GM21717 (cell line): ENCODE measurements around the gene COL6A2.
"Not testable (repeated sequence)": the region's sequence is repeated elsewhere in the genome, so short reads cannot be mapped to it uniquely, and the experiment has no call there.

ENCODE experiments used
- ATAC-seq: cut with Tn5 transposase; IDR thresholded peaks from one replicate; pipeline ENCODE4 v1.9.1; 2021; ENCODE audit warnings: mild to moderate bottlenecking, moderate library complexity; ENCODE audit not compliant: unreplicated experiment

COL6A2 gene

GRCh38 chr21:46139686-46140085 is 41.8 kb downstream of the COL6A2 start:
- no peak for ATAC-seq

GRCh38 chr21:46140352-46141003 is 42.6 kb downstream of the COL6A2 start:
- not testable (repeated sequence) for ATAC-seq

- no peak for ATAC-seq
Measured at GRCh38 chr21:46141767-46142581, 44.1 kb downstream of the COL6A2 start.

- no peak for ATAC-seq
Measured at GRCh38 chr21:46142582-46143473, 44.9 kb downstream of the COL6A2 start.

- ATAC-seq = no peak
Measured at GRCh38 chr21:46144464-46145070, 46.7 kb downstream of the COL6A2 start.

DNA sequence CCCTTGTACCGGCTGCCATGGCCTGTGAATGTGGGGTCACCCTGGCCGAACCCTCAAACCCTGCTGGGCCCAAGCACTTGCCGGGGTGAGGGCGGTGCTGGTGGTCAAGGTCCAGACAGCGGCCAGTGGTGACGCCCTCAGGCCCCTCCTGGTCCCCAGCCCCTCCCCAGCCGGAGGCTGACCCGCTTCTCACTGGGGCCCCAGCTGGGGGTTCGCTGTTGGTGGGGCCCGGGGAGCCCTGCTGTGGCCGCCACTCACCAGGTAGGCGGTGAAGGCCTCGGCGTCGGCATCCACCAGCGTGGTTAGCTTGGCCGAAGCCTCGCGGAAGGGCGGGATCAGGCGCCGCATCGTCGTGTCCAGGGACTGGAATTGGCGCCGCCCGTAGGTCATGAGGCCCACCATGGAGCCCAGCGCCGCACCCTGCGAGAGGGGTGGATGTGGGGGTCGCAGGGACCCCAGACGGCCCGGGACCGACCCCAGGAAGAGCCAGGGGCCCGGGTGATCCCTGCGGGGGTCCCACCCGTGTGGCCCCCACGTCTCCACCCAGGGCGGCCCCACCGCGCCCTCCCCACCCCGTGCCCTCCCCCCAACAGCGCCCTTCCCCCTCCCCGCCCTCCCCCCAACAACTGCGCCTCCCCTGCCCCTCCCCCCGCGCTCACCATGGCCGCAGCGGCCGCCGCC is 47.4 kb downstream of the COL6A2 start:
- ATAC-seq = no peak

DNA sequence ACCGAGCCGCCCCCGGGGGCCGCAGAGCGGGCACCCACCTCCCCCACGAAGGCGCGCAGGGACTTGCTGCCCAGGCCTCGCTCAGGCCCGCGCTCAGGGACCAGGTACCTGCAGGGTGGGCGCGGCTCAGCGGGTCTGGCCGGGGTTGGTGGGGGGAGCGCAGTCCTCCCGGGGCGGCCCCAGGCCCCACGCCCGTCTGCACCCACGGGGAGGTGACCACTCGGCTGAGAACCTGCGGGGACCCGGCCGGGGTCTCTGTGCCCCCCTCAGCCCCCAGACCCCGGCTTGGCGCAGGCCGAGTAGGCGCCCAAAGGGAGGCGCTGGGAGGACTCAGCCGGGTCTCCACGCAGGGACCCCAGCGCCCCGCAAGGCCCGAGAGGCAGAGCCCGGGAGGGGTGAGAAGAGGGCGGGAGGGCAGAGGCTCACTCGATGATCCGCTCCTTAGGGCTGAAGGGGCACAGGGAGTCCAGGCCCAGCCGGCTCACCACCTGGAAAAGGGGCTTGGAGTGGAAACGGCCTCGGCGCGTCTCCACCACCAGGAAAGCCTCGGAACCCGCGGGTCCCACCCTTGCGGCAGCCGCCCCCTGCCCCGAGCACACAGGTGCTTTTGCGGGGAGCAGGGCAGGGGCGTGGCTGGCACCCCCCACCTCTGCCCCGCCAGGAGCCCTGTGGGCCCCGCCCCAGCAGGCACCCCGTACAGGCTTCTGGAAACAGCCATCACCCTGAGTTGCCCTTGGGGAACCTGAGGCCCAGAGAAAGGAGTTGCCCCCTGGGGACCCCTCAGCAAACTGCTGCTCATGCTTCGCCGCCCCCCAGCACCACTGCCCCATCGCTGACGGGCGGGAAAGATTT is 48.2 kb downstream of the COL6A2 start:
- ATAC-seq = no peak

DNA sequence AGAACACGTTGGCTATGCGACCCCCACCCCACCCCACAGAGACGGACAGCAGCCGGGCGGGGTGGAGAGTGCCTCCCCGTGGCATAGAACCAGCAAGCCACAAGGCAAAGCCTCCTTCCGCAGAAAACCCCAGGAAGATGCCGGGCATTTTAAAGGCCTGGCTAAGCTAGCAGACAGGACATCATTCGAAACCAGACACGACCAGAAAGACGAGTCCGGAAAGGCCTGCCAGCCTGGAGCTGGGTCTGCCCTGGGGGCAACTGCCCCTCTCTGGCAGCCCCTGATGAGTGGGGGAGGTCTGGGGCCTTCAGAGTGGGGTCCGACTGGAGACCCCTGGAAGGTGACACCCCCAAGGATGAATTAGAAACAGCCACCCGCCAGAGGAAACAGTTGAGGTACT is 48.9 kb downstream of the COL6A2 start:
- no peak for ATAC-seq

GRCh38 chr21:46147429-46147828 is 49.5 kb downstream of the COL6A2 start:
- not testable (repeated sequence) for ATAC-seq

DNA sequence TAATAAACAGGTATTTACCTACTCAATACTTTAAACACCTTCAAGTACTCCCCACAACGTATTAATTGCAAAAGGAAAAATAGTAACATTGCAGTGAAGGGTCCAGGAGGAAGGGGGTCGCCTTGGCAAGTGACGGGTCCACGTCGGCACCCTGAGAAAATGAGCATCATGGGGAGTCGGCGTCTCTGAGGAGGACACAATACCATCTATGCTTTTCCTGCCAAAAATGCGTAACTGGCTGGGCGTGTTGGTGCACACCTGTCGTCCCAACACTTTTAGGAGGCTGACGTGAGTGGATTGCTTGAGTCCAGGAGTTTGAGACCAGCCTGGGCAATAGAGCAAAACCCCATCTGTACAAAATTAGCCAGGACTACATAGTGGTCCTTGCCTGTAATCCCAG is 50.2 kb downstream of the COL6A2 start:
- no peak for ATAC-seq

DNA sequence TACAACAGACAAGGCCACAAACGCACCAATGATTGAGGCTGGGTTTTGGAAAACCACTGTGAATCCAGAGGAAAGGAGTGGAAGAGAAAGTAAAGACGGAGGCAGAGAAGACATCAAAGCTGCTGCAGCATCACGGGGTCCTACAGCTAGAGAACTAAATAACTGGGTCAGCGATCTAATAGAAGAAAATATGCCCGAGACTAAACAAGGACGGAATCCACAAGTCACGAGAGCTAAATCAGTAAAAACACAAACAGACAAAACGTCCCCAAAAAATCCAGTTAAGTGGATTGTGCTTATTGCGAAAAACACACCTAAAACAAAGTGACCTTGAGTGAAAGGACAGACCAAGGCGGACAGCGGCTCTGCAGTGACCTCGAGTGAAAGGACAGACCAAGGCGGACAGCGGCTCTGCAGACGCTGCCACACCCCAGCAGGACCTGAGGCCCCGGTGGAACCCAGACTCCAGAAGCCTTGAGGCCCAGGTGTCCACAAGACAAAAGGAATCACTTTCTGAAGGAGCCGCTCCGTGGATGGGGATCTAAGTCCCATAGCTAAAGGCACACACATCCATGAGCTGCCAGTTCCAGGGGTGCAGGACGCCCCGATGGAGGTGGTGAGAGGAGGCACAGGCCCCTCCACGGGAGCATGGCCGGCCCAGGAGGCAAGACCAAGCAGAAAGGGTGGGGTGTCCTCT is 51.4 kb downstream of the COL6A2 start:
- no peak for ATAC-seq

DNA sequence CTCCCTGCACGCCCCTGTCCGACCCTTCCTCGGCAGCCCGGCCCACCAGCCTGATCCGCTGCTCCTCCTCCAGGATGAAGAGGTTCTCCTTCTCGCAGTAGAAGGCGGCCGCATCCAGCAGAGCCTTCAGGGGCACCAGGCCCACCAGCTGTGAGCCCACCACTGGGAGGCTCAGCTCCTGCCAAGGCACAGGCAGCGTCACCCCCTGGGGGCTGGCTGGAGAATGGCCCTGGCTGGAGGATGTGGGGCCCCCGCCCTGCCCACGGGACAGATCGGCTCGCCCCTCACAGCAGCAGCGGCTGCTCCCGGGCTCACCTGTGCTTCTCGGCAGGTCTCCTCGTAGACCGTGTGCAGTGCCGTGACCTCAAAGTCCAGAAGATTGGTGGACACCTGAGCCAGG is 52.2 kb downstream of the COL6A2 start:
- ATAC-seq = no peak

DNA sequence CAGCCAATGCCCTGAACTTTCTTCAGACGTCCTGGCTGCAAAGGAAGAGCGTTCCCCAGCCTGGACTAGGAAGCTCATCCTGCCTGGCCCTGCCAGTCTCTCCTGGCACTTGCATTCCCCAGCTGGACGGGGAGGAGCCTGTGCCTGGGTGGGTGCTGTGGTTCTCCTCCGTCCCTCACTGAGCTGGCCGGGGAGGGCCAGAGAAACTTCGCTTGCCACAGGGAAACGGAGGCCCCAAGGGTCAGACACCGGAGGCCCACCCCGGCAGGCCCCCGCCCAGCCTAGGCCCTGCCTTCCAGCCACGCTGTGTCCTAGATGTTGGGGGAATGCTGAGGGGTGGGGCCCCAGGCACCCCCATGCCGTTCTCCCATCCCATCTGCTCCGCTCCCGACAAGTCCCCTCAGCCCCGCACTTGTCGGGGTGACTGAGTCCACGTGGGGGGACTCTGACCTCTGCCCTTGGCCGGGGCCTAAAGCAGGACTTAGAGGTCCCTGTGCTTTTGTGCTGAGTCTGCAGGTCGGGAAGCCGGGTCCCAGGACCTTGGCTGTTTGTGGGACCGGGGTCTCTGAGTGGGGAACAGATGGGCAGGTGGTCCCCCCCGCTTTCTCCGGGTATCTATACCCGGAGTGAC is 52.7 kb downstream of the COL6A2 start:
- no peak for ATAC-seq

GRCh38 chr21:46151261-46151988 is 53.5 kb downstream of the COL6A2 start:
- no peak for ATAC-seq

DNA sequence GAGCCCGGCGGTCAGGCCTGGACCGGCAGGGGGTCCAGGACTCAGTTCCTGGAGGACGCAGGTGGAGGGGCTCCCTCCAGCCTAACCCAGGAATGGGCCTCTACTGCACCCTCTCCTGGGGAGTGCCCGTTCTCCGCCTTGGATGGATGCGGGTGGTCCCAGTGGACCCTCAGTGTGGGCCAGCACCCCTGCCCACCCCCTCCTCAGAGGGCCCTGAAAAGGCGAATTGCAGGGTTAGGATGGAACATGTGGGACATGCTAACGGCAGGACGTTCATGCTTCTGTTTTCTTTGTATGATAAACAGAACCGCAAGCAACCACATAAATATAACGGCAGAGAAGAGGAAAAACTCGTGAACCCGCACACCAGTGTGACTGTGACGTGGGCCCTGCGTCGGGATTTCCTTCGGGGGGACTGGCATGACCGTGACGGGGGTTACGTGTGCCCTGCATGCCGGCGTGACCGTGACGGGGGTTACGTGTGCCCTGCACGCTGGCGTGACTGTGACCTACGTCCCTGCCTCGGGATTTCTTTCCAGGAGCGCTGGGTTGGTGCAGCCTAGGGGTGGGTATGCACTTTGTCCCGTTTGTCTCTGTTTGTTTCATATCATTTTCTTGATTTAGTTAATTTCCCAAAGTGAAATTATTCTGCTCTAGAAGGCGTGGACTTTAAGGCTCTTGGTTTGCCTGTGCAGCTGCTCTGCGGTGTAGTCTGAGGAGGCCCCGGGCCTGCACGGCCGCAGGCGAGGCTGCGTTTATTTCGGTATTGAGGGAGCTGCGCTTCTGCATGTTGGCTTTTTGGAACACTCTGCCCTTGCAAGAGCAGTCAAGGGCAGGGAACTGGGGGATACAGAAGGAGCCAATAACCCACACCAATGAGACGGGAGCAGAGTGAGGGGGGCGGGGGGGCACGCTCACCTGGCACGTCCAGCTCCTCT is 54.3 kb downstream of the COL6A2 start:
- ATAC-seq = no peak

DNA sequence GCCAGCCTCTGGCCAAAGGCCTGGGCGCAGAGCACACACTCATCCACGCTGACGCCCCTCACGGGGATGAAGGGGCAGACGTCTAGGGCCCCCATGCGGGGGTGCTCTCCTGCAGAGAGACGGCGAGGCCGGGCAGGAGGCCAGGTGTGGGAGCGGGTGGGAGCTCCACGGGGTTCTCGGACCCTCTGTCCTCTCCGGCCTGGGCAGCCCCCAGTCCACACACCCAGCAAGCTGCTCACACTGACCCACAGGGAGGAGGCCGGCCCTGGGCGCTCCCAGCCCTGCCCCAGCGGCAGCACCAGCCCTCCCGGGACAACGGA is 55.0 kb downstream of the COL6A2 start:
- ATAC-seq = no peak
